Type B pancreatic cell (in vitro differentiated cells): ENCODE measurements around the gene TMEM45A. TPM values are rescaled to one million over a fixed set of nuclear protein-coding genes. Genes with fewer than 3 reads are reported as not detected.

Experiments used
- DNase-seq: peaks from one replicate; pipeline ENCODE4 v3.0.0; 2021; ENCODE audit warnings: mixed read lengths; ENCODE audit not compliant: unreplicated experiment; ENCODE audit errors: extremely low spot score
- H3K27ac Mint-ChIP-seq: 2 replicates; pipeline ENCODE4 v1.8.0; 2021; ENCODE audit warnings: mild to moderate bottlenecking, mixed read lengths
- H3K27me3 Mint-ChIP-seq: 2 replicates; pipeline ENCODE4 v1.8.0; 2021; ENCODE audit warnings: mixed read lengths
- H3K36me3 Mint-ChIP-seq: 2 replicates; pipeline ENCODE4 v1.8.0; 2021; ENCODE audit warnings: mixed read lengths
- H3K4me1 Mint-ChIP-seq: one replicate; pipeline ENCODE4 v1.8.0; 2021; ENCODE audit warnings: mixed read lengths; ENCODE audit not compliant: unreplicated experiment
- H3K4me3 Mint-ChIP-seq: 2 replicates; pipeline ENCODE4 v1.8.0; 2021; ENCODE audit warnings: mild to moderate bottlenecking, mixed read lengths
- H3K9me3 Mint-ChIP-seq: 2 replicates; pipeline ENCODE4 v1.8.0; 2021; ENCODE audit warnings: mixed read lengths
- total RNA-seq: library from RNA; stranded (reverse); gene quantifications from 2 replicates; pipeline ENCODE4 v1.2.1, GENCODE V29; 2021; ENCODE audit warnings: low replicate concordance
- TF ChIP-seq, protein P1 (sequence below): fragments of 200-600 bp; sonication (generic); conservative IDR thresholded peaks from 2 replicates; pipeline ENCODE4 v1.5.0; 2021; ENCODE audit warnings: antibody characterized with exemption, mild to moderate bottlenecking

Gene TMEM45A
- total RNA-seq, 1 donor from 2014 or later, result 18.4 TPM

DNA sequence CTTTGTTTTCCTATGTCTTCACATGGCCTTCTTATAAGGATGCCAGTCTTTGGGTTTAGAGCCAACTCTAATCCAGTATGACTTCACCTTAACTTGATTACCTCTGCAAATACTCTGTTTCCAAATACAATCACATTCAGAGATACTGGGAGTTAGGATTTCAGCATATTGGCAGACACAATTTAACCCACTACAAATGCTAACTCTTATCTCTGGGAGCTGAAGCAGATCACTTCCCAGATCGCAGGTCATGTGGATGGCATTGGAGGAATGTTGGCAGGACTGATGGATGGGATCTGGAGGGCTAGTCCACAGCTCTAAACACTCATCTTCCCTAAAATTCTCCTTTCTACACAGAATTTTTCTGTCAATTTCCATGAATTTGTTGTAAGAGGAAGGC lies 70.8 kb downstream of the TMEM45A start:
- Mint-ChIP-seq H3K27me3 (no peaks in the 10 kb centered on the region), H3K27ac (no peak overlapping the region)

DNA sequence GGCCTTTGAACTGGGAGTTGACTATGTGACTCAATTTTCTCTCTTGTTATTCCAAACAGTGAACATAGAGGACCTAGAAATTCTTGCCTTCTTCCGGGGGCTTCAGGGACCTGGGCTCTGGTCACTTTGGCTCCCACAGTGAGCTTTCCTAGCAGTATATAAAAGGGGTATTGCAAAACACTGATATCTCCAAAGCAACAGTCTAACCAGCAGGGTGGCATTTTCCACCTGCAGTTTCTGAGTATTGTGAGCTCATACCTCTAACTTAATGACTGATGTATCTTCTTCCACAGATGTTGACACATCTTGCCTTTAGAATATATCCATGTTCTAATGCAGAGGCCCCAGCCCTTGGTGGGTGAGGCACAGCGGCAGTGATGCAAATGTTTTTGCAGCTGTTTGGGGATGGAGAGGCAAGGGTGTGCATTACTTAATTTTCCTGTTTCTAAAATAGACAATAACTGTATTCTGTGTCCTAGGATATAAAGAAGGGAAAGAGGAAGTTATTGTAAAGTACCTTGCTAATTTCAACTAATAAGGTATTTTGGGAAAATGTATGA lies 71.3 kb downstream of the TMEM45A start:
- no peak overlapping the region for H3K27ac Mint-ChIP-seq
- TF ChIP-seq, protein P1, sequence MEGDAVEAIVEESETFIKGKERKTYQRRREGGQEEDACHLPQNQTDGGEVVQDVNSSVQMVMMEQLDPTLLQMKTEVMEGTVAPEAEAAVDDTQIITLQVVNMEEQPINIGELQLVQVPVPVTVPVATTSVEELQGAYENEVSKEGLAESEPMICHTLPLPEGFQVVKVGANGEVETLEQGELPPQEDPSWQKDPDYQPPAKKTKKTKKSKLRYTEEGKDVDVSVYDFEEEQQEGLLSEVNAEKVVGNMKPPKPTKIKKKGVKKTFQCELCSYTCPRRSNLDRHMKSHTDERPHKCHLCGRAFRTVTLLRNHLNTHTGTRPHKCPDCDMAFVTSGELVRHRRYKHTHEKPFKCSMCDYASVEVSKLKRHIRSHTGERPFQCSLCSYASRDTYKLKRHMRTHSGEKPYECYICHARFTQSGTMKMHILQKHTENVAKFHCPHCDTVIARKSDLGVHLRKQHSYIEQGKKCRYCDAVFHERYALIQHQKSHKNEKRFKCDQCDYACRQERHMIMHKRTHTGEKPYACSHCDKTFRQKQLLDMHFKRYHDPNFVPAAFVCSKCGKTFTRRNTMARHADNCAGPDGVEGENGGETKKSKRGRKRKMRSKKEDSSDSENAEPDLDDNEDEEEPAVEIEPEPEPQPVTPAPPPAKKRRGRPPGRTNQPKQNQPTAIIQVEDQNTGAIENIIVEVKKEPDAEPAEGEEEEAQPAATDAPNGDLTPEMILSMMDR, result no peak

More for the DNA sequence above, 70.8 kb downstream of the TMEM45A start:
- no peak for DNase-seq
- Mint-ChIP-seq H3K4me3 (no peak overlapping the region), H3K9me3 (no peaks in the 10 kb centered on the region), H3K36me3 (no peaks in the 10 kb centered on the region), H3K4me1 (peaks cover 11% of the 10 kb centered on the region)
- TF ChIP-seq, protein P1, result no peak

DNA sequence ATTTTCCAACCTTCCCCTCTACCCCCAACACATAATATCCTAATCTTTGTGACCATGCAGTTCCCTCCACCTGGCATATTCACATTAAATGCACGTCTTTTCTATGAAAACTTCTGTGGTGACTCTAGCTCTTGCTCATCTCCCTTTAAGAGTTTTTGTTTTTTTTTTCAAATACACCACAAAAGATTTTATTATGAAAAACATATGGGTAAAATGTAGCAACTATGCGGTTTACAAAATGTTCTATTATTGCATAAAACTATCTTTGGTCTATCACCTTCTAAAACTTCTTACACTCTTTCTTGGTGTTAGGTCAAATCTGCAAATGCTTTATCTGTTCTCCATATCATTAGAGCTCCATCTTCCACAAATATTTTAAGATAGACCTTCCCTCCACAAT lies 78.4 kb downstream of the TMEM45A start:
- Mint-ChIP-seq H3K4me3 (no peak overlapping the region), H3K27me3 (no peaks in the 10 kb centered on the region), H3K27ac (no peak overlapping the region), H3K9me3 (no peaks in the 10 kb centered on the region), H3K36me3 (peaks cover 18% of the 10 kb centered on the region), H3K4me1 (no peaks in the 10 kb centered on the region)
- no peak for DNase-seq
- TF ChIP-seq, protein P1, result no peak

More for the DNA sequence above, 71.3 kb downstream of the TMEM45A start:
- Mint-ChIP-seq H3K36me3 (no peaks in the 10 kb centered on the region), H3K4me3 (no peak overlapping the region), H3K27me3 (no peaks in the 10 kb centered on the region), H3K4me1 (peaks cover 11% of the 10 kb centered on the region), H3K9me3 (no peaks in the 10 kb centered on the region)
- DNase-seq, result no peak

DNA sequence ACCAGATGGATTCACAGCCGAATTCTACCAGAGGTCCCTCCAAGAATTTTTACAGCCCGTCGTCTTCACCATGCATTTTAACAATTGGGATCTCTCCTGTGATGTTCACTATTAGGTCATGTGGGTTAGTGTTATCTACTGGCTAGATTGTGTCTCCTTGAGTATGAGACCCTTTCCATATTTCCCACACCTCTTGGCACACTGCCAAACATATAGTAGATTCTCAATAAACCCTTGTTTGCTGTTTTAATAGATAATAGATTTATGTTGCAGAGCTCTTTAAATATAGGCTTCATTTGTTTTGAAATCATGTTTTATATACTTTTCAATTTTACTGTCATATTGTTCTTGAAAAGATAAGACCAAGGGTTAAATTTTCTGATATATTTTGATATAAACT lies 82.1 kb downstream of the TMEM45A start:
- no peaks in the 10 kb centered on the region for H3K27me3 Mint-ChIP-seq
- H3K4me1 Mint-ChIP-seq, result no peaks in the 10 kb centered on the region
- DNase-seq, result no peak
- H3K9me3 Mint-ChIP-seq, result no peaks in the 10 kb centered on the region
- H3K36me3 Mint-ChIP-seq, result peaks cover 13% of the 10 kb centered on the region
- H3K4me3 Mint-ChIP-seq, result no peak overlapping the region
- H3K27ac Mint-ChIP-seq, result no peak overlapping the region
- TF ChIP-seq, protein P1, result no peak

DNA sequence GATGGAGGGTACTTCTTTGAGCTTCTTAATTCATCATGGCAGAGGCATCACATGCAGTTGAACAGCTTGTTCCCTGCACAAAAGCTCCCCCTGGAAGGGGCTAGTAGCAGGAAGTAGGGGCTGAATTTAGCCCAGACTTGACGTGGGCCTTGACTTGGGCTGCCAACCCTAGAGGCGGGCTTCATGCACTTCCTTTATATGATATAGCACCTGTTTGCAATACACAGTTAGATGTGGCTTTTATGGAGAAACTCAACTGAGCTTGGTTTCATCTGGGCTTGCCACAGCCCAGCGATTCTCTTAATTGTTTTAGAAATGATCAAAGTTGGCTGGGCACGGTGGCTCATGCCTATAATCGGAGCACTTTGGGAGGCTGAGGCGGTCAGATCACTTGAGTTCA lies 83.3 kb downstream of the TMEM45A start:
- TF ChIP-seq, protein P1, result no peak
- H3K4me1 Mint-ChIP-seq, result no peaks in the 10 kb centered on the region
- DNase-seq, result no peak
- no peak overlapping the region for H3K4me3 Mint-ChIP-seq
- no peaks in the 10 kb centered on the region for H3K9me3 Mint-ChIP-seq
- H3K36me3 Mint-ChIP-seq, result peaks cover 8% of the 10 kb centered on the region
- H3K27me3 Mint-ChIP-seq, result no peaks in the 10 kb centered on the region
- no peak overlapping the region for H3K27ac Mint-ChIP-seq
